NCI-H2171 treated with DMSO at 0.1 percent for 48 hours (cell line): ENCODE data around the gene FITM2.

Experiments
- DNase-seq: peaks from one replicate; lab custom pipeline; 2025; lab: John Stamatoyannopoulos, UW

The FITM2 gene

DNA sequence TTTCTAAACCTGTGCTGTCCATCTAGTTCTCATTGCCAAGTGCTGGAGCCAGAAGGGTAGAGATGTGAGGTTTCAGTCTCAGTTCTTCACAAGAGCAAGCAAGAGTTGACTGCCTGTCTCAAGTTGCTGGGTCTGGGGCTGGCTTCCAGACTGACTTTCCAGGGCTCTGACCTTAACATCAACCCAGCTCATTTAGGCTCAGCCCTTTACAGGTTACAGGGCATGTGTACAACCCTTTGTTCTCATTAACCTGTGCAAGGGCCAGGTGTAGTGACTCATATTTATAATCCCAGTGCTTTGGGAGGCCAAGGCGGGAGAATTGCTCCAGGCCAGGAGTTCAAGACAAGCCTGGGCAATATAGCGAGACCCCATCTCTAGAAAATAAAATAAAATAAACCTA is 30.6 kb downstream of the FITM2 start:
- DNase-seq, result no peak

DNA sequence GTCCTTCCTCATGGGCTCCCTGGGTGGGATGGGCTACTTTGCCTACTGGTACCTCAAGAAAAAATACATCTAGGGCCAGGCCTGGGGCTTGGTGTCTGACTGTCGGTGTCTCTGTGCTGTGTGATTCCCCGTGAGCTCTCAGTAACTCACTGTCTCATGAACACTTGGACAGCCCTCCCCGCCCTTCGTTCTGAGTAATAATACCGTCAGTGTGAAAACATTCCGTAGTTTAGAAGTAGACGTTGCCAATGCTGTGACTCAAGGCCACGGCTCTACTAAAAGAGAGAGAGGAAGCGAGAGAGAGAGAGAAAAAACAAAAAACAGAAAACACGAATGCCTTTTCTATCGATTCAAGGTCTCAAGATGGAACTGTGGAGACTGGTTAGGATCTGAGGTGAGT is 31.8 kb downstream of the FITM2 start:
- DNase-seq, result no peak

DNA sequence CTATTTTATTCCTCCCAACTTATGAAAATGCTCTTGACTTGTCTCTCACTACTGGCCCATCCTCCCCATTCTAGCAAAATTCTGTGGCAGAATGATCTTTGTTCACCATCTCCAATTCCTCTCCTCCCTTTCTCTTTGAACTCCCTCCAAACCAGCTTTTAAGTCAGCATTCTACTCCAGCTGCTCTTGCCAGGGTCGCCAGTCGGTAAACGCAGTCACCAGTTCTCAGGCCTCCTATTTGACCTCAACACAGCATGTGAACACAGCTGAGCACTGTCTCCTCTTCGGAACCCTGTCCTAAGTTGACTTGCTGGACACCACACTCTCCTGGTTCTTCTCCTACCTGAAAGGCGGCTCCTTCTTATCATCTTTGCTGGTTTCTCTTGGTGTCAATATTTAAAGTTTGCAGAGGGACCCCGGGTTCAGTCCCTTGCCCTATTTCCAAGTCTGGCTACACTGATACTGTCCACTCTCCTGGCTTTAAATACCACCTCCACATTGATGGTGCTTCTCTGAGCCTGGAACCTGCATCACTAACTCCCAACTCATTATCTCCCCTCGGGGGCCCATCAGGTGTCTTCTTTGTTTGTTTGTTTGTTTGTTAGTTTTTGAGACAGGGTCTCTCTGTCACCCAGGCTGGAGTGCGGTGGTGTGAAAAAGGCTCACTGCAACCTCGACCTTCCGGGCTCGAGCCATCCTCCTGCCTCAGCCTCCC is 36.5 kb downstream of the FITM2 start:
- DNase-seq, result no peak

DNA sequence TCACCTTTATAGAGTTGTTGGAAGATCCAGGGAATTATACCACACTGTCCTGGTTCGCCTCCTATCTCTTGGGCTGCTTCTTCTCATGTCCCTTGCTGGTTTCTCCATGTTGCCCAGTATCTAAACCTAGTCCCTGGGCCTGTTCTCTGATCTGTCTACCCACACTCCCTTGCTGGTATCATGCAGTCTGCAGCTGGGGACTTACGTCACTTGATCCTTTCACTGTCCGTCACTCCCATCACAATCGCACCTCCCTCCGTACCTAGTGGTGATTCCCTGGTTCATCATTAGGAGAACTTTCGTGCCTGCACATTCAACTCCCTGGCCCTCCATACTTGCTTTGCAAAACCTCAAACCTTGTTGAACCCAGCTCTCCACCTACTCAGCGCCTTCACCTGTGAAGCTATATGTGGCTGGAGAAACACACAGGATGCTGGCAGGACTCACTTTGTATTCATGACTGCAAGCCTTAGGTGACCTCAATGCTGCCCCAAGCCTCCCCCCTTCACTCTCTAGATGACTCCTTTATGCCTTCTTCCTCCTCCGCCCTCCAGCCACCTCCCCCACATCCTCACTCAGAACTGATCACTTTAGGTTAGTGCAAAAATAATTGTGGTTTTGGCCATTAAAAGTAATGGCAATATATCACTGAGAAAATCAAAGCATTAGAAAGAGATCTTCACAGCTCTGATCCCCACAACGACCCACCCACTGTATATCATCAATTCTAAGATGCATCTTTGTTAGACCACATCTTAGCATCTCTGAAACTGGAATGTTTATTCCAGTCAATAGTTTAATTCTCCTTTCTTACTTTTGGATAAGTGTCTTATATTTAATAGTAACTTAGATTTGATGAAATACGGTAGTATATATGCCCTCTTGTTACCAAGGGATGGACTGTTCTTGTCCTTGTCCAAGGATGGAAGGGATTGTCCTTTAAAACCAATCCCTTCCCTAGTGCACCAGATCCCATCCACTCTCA is 37.5 kb downstream of the FITM2 start:
- DNase-seq, result no peak

DNA sequence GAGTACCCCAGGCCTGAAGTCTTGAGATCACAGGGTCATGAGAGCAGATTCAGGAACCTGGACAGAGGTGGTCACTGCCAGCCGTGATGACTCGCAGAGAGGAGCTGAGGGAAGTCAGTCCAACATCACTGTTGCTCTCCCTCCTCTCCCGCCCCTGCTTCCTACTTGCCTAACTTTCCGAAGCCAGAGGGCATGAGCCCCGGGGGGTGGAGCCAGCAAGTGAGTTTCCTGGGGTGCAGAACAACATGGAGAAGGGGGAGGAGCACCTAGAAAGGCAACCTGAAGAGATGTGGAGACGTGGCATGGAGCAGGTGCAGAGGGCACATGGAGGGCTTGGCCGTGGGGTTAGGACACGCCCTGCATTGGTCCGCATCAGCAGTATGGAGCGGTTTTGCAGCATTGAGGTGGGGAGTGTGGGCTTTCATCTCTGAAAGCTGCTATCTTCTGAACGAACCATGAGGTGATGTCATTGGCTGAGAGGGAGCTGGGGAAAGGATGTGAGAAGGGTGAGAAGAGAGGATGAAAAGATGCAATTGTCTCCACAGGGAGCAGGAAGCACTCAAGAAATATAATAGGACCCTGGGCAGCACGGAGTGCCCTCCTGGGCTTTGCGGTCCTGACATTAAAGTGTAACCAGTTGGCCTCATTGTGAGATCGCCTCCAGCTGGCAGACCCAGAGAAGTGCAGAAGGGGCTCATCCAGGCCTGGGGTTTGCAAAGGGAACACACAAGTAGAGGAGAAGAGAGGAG is 38.9 kb downstream of the FITM2 start:
- DNase-seq, result no peak

DNA sequence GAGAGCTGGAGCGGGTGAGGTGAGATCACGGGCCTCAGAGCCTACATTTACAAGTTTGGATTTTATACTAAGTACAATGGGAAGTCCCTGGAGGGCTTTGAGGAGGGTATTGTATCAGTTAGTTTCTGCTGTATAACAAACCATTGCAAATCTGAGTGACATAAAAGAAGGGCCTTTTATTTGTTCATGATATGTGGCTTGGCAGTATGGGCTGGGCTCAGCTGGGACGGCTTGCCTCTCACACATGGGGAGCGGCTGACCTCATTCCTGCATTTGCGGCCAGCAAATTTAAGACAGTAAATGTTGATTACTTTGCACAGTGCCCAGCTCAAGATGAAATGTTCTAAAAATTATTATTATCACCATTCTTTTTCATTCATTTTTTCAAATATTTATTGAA is 42.2 kb downstream of the FITM2 start:
- DNase-seq, result no peak

GRCh38 chr20:44264287-44264686 is 46.7 kb downstream of the FITM2 start:
- no peak for DNase-seq

GRCh38 chr20:44258226-44258890 is 52.6 kb downstream of the FITM2 start:
- no peak for DNase-seq

GRCh38 chr20:44256961-44257360 is 54.0 kb downstream of the FITM2 start:
- DNase-seq, result no peak

DNA sequence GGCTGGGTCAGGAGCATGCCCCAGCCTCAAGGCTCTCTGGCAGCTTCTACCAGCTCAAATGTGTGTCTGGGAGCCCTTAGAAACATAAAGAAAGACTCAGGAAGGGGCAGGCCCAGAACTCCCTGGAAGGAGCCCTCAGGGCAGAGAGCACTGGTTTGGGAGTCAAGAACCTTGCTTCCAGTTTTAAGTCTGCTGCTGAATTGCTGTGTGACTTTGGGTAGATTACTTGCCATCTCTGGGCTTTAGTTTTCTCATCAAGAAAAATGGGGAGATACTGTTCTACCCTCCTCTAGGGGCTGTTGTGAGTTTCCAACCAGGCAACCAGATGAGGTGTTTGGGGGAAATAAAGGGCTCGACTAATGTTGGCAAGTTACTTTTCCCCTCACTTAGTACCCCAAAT is 55.1 kb downstream of the FITM2 start:
- DNase-seq, result no peak

GRCh38 chr20:44254073-44254472 is 56.9 kb downstream of the FITM2 start:
- no peak for DNase-seq

- DNase-seq, result no peak
Measured at GRCh38 chr20:44253528-44253927, 57.5 kb downstream of the FITM2 start.
